LoVo (cell line): ENCODE results near the gene CRELD2.

Experiments used
- DNase-seq: peaks from one replicate; pipeline ENCODE4 v3.0.0-alpha.2; 2016; ENCODE audit warnings: low spot score

Gene CRELD2

DNA sequence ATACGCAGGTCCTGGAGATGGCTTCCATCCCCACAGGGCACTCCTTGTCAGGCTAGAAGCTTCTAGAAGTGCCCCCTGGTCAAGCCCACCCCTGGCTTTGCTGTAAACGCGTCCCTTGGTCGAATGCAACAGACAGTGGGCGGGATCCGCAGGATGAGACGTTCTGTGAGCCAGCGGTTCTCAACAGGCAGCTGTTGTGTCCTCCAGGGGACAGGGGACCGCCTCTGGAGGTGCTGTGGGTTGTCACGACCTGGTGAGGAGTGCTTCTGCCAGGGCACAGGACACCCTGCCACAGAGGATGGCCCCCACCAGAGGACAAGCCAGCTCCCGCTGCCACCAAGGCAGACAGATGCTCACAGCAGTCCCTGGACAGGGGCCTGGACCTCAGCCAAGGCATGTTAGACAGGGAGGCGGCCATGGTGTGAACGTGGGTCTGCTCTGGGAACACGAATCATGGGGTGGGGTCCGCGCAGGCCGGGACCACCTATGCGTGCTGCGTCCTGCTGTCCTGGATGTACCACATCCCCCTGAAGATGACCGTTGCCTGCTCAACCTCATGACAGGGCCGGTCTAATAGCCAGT lies 11.7 kb downstream of the CRELD2 start:
- DNase-seq: no peak

DNA sequence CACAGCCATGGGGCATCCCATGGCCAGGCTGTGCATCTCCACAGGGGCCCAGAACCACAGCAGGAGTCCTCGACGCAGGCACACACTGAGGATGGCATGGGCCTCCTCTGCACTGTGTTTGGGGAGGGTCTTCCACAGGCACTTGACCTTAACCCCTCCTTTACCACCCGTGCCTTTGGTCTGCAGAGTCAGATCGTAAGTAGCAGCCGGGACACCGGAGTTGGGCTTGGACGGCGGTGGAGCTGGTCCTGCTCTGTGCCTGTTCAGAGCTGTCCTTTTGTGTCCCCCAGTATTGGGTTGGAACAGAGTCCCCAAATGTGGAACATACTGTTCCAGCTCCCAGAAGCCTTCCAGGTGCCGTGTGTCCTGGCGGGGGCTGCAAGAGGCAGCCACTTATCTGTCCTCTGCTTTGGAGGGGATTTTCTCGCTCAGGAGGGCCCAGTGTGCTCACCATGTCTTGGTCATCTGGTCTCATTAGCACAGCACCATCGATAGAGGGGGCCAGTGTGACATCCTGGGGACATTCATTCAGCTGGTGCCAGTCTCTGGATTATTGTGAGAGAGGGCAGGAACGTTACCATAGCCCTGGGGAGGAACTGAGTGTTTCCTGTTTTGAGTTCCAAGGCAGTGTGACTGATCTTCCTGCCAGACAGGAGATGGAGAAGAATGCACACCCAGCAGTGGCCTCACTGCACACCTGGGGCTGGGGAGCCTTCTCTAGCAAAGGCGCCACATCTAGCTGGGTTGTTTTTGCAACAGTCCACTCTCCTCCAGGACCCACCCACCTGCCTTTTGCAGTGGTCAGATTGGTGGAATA lies 12.4 kb downstream of the CRELD2 start:
- DNase-seq: peak; percentile 37

- DNase-seq: no peak
Observed at GRCh38 chr22:49933236-49934159, 15.1 kb downstream of the CRELD2 start.

DNA sequence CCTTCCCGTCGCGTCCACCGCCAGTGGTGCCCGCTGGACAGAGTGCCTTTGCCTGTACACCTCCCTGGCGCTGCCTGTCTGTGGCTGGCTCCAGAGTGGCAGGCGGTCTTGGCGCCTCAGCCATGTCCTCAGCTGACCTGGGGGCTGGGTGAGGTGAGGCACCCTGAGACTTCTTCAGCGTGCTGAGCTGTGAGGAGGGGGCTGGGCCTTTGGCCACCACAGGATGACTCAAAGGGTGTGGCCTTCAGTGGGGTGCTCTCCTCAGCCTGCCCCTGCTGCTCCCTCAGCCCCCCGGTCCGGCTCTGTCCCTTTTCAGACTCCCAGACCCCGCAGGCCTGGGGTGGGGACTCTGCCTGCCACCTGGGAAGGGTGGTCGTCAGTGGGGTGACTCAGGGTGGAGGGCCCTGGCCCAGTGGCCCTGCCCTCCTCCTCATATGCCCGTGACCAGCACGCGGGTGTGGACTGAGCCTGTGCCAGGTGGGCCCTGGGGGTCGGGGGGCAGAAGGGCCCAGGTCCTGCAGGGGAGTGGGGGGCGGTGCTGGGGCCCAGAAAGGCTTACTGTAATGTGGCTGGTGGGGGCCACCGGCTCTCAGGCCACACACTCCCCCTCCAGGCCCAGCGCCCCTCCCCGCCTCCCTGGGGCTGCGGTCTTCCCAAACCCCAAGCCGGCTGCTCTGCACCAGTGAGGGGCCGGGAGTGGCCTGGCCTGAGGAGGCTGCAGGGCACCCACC lies 15.9 kb downstream of the CRELD2 start:
- no peak for DNase-seq

DNA sequence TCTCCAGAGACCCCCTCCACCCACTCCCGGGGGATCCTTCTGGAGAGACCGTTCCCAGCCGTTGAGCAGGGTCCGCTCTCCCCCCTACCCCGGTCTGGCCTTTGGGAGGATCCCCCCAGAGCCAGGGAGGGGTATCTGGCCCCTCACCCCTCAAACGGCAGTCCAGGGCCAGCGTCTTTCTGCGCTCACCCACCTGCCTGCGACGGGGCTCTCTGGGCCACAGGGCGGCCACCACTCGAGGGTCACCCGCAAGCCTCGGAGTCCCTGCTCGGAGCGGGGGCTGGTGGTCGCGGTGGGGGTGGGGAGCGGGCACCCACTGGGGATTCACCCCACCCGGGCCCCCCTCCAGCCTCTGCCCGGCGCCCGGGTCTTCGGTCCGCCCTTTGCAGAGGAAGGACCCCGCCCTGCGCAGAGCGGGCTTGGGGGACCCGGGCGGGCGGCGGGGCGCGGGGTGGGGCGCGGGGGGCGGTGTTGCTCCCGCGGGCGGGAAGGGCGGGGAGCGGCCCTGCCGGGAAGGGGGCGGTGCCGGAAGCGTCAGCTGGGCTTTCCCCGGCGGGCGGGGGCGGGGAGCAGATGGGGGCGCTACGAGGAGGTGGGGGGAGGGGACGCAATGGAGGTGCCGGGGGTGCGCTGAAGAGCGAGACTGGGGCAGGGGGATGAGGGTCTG lies 16.6 kb downstream of the CRELD2 start:
- no peak for DNase-seq

DNA sequence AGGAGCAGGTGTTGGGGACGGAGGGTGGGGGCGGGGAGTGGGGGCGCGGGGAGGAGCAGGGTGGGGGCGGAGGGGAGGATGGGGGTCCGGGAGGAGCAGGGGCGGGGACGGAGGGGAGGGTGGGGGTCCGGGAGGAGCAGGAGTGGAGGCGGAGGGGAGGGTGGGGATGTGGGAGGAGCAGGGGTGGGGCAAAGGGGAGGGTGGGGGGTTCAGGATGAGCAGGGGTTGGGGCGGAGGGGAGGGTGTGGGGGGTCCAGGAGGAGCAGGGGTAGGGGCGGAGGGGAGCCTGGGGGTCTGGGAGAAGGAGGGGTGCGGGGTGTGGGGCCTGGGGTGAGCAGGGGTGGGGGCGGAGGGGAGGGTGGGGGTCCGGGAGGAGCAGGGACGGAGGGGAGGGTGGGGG lies 17.1 kb downstream of the CRELD2 start:
- no peak for DNase-seq

DNA sequence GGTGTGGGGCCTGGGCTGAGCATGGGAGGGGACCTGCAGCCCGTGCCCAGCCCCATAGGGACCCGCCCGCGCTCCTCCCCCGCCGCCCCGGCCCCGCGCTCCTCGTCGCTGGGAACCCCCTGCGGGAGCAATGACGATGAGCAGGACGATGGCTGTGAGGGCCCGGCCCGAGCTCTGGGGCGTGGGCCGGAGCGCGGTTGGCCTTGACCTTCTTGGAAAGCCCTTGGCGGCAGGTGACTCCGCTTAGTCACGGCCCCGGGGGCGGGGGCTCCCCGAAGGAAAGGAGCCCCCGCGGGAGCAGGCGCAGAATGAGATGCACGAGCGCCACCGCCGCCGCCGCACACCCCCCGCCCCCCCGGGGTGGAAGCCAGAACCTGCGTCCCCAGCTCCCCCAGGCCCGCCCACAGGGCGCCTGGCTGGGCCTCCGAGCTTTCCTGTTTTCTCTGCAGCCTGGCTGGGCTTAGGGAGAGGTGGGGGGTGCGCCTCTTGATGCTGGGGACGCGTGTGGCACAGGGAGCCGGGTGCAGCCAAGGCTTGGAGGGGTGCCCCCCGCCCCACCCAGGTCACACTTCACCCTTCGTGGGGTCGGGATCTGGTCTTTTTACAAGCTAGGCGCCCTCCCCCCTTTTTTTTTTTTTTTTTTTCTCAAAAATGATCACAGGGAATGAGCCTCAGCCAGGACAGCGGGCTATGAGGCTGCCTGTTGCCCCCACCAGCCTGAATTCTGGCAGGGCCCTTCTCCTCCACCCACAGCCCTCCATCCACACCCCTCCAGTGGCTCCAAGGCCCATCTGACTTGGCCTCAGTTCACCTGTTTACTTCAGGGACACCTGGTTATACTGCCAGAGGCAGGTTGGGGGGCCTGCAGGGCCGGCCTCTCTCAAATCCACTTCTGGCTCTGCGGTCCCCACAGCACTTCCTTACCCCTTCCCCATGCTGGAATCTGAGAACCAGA lies 17.9 kb downstream of the CRELD2 start:
- DNase-seq: peak; percentile 71

DNA sequence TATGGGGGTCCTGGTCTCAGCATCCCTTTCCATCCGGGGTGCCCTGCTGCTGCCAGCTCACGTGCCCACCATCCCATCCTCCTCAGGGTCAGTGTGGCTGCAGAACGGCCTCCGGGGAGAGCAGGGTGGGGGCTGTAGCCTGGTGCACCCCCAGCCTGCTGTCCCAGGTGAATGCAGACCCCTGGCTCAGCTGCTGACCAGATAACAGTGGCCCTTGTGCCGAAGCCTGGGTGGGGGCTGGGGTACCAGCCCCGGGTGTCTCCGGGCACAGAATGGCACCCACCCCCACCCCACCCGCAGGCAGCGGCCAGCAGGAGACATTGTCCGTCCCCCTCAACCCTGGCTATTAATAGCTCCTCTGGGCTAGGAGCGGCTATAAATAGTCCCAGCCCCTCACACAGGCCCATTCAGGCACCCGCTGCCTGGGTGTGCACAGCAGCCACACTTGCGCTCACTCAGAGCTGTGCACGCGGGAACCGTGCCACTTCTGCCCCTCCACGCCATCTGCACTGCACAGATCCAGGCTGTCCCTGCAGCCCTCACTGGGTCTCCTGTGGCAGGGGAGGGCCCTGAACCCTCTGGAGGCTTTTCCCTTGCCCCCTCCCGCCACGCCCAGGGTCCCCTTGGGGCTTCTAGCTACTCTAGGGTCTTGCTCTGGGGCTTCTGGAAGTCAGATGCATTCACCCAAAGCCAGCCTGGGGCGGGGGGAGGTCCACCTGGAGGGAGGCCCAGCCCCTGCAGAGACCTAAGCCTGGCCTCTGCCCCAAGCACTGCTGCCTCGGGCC lies 18.7 kb downstream of the CRELD2 start:
- no peak for DNase-seq

DNA sequence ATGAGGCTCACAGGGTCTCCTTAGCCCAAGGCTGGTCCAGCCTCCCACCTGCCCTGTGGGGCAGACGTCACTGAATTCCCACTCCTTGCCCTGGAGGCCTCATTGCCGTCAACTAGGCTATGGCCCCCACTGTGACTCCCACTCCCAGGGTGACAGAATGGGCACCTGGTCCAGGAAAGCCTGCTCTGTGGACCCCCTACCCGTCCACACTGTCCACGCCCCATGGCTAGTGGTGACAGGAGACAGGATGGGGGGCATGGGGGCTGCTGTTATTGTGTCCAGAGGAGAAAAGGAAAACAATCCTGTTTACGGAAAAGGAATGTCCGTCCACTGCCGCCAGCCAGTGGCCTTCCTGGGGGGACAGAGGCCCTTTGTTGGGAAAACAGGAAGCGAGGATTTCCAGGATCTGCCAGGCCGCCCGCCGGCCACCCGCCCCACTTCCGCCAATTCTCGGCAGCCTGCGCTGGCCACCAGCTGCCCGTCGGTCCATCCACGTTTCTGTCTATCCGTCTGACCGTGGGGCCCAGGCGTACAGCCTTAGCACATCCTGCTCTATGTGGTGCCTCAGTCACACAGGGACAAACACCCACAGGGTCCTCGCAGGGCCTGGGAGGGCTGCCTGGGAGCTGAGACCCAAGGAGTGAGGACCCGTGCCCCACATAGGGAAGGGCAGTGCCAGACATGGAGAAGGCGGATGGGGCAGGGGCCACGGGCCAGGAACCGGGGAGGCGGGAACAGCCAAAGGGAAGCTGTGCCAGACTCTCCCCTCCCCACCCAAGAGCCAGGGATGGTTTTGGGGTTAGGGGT lies 19.5 kb downstream of the CRELD2 start:
- no peak for DNase-seq

GRCh38 chr22:49938565-49939136 lies 20.2 kb downstream of the CRELD2 start:
- no peak for DNase-seq

- no peak for DNase-seq
Observed at GRCh38 chr22:49941507-49942316, 23.3 kb downstream of the CRELD2 start.

DNA sequence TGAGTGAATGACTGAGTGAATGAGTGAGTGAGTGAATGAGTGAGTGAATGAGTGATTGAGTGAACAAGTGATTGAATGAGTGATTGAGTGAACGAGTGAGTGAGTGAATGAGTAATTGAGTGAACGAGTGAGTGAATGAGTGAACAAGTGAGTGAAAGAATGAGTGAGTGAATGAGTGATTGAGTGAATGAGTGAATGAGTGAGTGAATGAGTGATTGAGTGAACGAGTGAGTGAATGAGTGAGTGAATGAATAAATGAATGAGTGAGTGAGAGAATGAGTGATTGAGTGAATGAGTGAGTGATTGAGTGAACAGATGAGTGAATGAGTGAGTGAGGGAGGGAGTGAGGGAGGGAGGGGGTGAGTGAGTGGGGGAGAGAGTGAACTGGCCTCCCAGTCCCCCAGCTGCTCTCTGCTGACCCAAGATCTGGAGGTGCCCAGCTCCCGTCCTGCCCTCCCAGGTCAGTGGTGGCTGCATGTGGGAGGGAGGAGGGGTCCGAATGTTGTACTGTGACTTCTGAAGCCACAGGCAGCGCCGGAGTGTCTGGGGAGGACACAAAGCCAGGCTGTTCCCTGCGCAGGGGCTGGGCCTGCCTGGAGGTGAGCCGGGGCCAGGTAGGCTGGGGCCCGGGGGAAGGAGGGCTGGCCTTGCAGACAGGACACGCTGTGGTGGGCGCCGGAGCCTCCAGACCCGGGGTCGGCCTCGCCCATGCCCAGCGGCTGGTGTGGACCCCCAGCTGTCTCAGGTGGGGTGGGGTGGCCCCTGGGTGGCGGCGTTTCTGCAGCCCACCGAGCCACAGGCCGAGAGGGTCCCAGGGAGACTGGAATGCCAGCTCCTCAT lies 24.4 kb downstream of the CRELD2 start:
- DNase-seq: no peak

- DNase-seq: no peak
Observed at GRCh38 chr22:49943405-49943765, 25.0 kb downstream of the CRELD2 start.

GRCh38 chr22:49943771-49944398 lies 25.5 kb downstream of the CRELD2 start:
- no peak for DNase-seq

GRCh38 chr22:49944399-49944891 lies 26.0 kb downstream of the CRELD2 start:
- no peak for DNase-seq
